ENCODE data around the gene ZC3HAV1L. TPM values are rescaled to one million over a fixed set of nuclear protein-coding genes. Genes with fewer than 3 reads are reported as not detected.

The ZC3HAV1L gene
- total and polyA plus RNA-seq, 2 of the 13 experiments (the other 11 are each of a cell fraction or from before 2014, with no cell fraction given), result 8.4 to 11.1 TPM

DNA sequence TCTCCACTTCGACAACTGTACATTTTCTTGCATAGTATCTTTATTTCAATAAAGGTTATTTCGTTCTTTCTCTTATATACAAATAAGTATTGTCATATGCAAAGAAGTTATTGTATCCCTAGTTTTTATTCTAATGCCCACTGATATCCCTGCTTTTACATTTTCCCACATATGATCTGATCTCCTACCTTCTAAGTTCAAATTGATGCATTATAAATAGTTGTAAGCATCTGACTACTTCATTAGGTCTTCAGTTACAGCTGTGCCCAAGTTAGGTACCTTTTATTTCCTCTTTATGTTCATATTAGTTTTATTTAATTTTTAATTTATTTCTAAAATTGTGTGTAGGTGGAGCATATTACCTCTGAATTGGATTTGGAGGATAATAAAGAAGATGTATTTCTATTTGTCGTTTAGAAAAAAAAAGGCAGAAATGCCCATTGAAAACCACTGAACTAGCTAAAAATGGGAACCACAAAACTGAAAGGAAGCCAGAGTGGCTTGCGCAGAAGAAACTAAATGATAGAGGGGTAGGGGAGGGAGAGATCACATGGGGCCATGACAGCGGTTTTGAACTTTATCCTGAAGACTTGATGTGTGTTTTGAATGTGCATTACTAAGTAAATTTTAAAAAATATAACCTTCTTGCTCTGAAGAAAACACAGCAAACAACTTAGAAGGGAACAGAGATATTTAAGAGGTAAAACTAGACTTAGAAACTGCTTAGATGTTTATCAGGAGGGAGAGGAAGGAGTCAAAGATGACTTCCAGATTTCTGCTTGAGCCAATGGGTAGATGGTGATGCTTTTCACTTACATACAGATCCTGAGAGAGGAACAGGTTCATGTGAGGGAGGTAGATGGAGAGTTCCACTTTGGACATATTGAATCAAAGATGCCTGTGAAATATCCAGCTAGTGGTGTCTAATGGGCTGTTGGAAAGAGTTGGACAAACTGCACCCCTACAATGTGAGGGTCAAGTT is 9.3 kb upstream of the ZC3HAV1L start:
- H3K4me1 ChIP-seq (ENCODE audit: insufficient read depth, low read length), result peaks cover 11% of the 10 kb centered on the region; the same call in 1 of the 2 replicates
- no peaks in the 10 kb centered on the region for H4K20me1 ChIP-seq (ENCODE audit: insufficient read depth, low read length)
- H3K27me3 ChIP-seq (ENCODE audit: control insufficient read depth in 1 of 2, insufficient read depth in 2 of 2, low read length in 2 of 2), result no peaks in the 10 kb centered on the region
- in situ Hi-C loops (cut with HindIII; ENCODE audit: extremely low pct_ligation_motif_present, low pct_unique_long_range_greater_than_20kb) (no loop called here), intact Hi-C loops (cut with micrococcal nuclease; ENCODE audit: unreplicated experiment) (no loop called here)
- peaks cover 7 to 27% of the 10 kb centered on the region in 2 experiments; a peak in 4 of 5 replicates for H3K36me3 ChIP-seq (replicated peaks in 1 of 2; ENCODE audit: control insufficient read depth in 1 of 2, insufficient read depth in 2 of 2, low read length in 2 of 2)
- H3K4me3 ChIP-seq (replicated peaks in 1 of 3; ENCODE audit: insufficient read depth in 1 of 3, low read depth in 2 of 3, low read length in 3 of 3), result no peak overlapping the region
- no peak overlapping the region for H2AFZ ChIP-seq (ENCODE audit: low read length)
- no peak overlapping the region for H3K4me2 ChIP-seq (ENCODE audit: low read depth, low read length)
- no peaks in the 10 kb centered on the region for H3K79me2 ChIP-seq (ENCODE audit: insufficient read depth, low read length)
- no peak for FAIRE-seq
- BruUV-seq (replicated peaks), result no TSS peak
- no peak for ATAC-seq
- no peak overlapping the region for H3K27ac ChIP-seq (ENCODE audit: extremely low read length, insufficient read depth, low read length)
- WGBS (ENCODE audit: low lambda C conversion rate), result 95% methylated on average over 5 of the region's 5 CpGs
- POLR2A ChIA-PET, result no interaction called here
- H3K9ac ChIP-seq (ENCODE audit: insufficient read depth, low read depth, low read length), result no peak overlapping the region
- CTCF ChIA-PET (ENCODE audit: low intra/inter-chr PET ratio, low total read pairs), result no interaction called here
- no peaks in the 10 kb centered on the region for H3K9me3 ChIP-seq (ENCODE audit: low read length)
- DNase-seq (ENCODE audit: low spot score), result no peak
- TF ChIP-seq TAF15 (IDR thresholded peaks at IDR 0.05; ENCODE audit: low read depth, low read length, poor library complexity, severe bottlenecking) (no peak), ERF (CRISPR knock-in tag; IDR thresholded peaks at IDR 0.05) (no peak), ARNT2 (CRISPR knock-in tag; IDR thresholded peaks at IDR 0.05; ENCODE audit: low read depth) (no peak), PAWR (CRISPR knock-in tag; IDR thresholded peaks at IDR 0.05; ENCODE audit: borderline replicate concordance) (no peak), RNF2 (conservative IDR thresholded peaks at IDR 0.05; ENCODE audit: low read depth) (no peak), RORA (CRISPR knock-in tag; IDR thresholded peaks at IDR 0.05) (no peak), TRIM24 (CRISPR knock-in tag; IDR thresholded peaks at IDR 0.05) (no peak), TEAD3 (CRISPR knock-in tag; optimal IDR thresholded peaks at IDR 0.05; ENCODE audit: borderline replicate concordance) (no peak), GATAD2A (CRISPR knock-in tag; IDR thresholded peaks at IDR 0.05) (no peak), ZFP37 (CRISPR knock-in tag; IDR thresholded peaks at IDR 0.05; ENCODE audit: borderline replicate concordance) (no peak), PHF20 (CRISPR knock-in tag; IDR thresholded peaks at IDR 0.05) (no peak), TP53 (CRISPR knock-in tag; conservative IDR thresholded peaks at IDR 0.05) (no peak), ZNF224 (CRISPR knock-in tag; IDR thresholded peaks at IDR 0.05) (no peak)
- TF ChIP-seq, protein P1, sequence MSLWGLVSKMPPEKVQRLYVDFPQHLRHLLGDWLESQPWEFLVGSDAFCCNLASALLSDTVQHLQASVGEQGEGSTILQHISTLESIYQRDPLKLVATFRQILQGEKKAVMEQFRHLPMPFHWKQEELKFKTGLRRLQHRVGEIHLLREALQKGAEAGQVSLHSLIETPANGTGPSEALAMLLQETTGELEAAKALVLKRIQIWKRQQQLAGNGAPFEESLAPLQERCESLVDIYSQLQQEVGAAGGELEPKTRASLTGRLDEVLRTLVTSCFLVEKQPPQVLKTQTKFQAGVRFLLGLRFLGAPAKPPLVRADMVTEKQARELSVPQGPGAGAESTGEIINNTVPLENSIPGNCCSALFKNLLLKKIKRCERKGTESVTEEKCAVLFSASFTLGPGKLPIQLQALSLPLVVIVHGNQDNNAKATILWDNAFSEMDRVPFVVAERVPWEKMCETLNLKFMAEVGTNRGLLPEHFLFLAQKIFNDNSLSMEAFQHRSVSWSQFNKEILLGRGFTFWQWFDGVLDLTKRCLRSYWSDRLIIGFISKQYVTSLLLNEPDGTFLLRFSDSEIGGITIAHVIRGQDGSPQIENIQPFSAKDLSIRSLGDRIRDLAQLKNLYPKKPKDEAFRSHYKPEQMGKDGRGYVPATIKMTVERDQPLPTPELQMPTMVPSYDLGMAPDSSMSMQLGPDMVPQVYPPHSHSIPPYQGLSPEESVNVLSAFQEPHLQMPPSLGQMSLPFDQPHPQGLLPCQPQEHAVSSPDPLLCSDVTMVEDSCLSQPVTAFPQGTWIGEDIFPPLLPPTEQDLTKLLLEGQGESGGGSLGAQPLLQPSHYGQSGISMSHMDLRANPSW (CRISPR knock-in tag; IDR thresholded peaks at IDR 0.05; ENCODE audit: borderline replicate concordance), result no peak
- TF ChIP-seq, protein P2, sequence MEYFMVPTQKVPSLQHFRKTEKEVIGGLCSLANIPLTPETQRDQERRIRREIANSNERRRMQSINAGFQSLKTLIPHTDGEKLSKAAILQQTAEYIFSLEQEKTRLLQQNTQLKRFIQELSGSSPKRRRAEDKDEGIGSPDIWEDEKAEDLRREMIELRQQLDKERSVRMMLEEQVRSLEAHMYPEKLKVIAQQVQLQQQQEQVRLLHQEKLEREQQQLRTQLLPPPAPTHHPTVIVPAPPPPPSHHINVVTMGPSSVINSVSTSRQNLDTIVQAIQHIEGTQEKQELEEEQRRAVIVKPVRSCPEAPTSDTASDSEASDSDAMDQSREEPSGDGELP (IDR thresholded peaks at IDR 0.05; ENCODE audit: borderline replicate concordance, low read depth), result no peak
- TF ChIP-seq, protein P3, sequence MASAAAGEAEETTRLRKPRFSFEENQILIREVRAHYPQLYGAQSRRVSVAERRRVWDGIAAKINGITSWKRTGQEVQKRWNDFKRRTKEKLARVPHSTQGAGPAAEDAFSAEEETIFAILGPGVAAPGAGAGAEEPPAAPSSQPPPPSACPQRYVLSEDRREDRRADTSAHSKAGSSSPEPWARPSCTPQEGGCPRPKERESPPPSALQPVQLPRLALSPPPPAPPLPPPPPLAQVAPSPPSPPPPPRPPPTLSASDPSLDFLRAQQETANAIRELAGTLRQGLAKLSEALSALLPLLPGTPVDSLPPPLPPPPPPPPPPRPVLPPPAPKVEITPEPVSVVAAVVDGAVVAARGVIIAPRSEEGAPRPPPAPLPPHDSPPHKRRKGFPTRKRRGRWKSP (CRISPR knock-in tag; IDR thresholded peaks at IDR 0.05), result no peak
- TF ChIP-seq, protein P4, sequence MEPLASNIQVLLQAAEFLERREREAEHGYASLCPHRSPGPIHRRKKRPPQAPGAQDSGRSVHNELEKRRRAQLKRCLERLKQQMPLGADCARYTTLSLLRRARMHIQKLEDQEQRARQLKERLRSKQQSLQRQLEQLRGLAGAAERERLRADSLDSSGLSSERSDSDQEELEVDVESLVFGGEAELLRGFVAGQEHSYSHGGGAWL (CRISPR knock-in tag; IDR thresholded peaks at IDR 0.05), result no peak
- TF ChIP-seq, protein P5, sequence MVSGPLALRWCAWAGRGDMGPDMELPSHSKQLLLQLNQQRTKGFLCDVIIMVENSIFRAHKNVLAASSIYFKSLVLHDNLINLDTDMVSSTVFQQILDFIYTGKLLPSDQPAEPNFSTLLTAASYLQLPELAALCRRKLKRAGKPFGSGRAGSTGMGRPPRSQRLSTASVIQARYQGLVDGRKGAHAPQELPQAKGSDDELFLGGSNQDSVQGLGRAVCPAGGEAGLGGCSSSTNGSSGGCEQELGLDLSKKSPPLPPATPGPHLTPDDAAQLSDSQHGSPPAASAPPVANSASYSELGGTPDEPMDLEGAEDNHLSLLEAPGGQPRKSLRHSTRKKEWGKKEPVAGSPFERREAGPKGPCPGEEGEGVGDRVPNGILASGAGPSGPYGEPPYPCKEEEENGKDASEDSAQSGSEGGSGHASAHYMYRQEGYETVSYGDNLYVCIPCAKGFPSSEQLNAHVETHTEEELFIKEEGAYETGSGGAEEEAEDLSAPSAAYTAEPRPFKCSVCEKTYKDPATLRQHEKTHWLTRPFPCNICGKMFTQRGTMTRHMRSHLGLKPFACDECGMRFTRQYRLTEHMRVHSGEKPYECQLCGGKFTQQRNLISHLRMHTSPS (CRISPR knock-in tag; IDR thresholded peaks at IDR 0.05; ENCODE audit: low read depth), result no peak

All from HepG2 (cell line).